Stimulated activated CD4-positive, alpha-beta T cell treated with anti-CD3 and anti-CD28 coated beads, Interleukin-15, amount 100 ng/mL, for 24 hours (primary cell): ENCODE data around the gene KCNE3.
A peak's percentile ranks its signal among the peaks of the same experiment; 100 is the strongest.

Source experiments
- DNase-seq: peaks from one replicate; pipeline ENCODE4 v3.0.0-alpha.2; 2020

KCNE3 gene

GRCh38 chr11:74471037-74471436, 3.7 kb upstream of the KCNE3 start:
- no peak for DNase-seq

- DNase-seq = no peak
These were observed 3.2 kb upstream of the KCNE3 start for GRCh38 chr11:74470526-74470925.

- no peak for DNase-seq
These were observed 1.6 kb upstream of the KCNE3 start for GRCh38 chr11:74468936-74469335.

- no peak for DNase-seq
These were observed 1.2 kb upstream of the KCNE3 start for GRCh38 chr11:74468521-74468920.

- DNase-seq = no peak
These were observed 709 bp upstream of the KCNE3 start for GRCh38 chr11:74468058-74468457.

GRCh38 chr11:74465291-74465708, 2.0 kb downstream of the KCNE3 start:
- DNase-seq = no peak

- no peak for DNase-seq
These were observed 2.6 kb downstream of the KCNE3 start for GRCh38 chr11:74464746-74465145.

GRCh38 chr11:74463216-74463615, 4.1 kb downstream of the KCNE3 start:
- no peak for DNase-seq

GRCh38 chr11:74462631-74463030, 4.7 kb downstream of the KCNE3 start:
- DNase-seq = no peak

- DNase-seq = no peak
These were observed 5.3 kb downstream of the KCNE3 start for GRCh38 chr11:74462009-74462408.

GRCh38 chr11:74460481-74461154, 6.7 kb downstream of the KCNE3 start:
- DNase-seq = no peak

GRCh38 chr11:74460065-74460464, 7.3 kb downstream of the KCNE3 start:
- no peak for DNase-seq

- no peak for DNase-seq
These were observed 7.8 kb downstream of the KCNE3 start for GRCh38 chr11:74459584-74459983.

- no peak for DNase-seq
These were observed 10.0 kb downstream of the KCNE3 start for GRCh38 chr11:74457356-74457755.

- peak; percentile 76 for DNase-seq
These were observed 13.9 kb downstream of the KCNE3 start for GRCh38 chr11:74453373-74453975.

GRCh38 chr11:74452366-74452765, 15.0 kb downstream of the KCNE3 start:
- no peak for DNase-seq

GRCh38 chr11:74450318-74450717, 17.0 kb downstream of the KCNE3 start:
- no peak for DNase-seq

GRCh38 chr11:74449369-74449931, 17.9 kb downstream of the KCNE3 start:
- peak; percentile 25 for DNase-seq

- DNase-seq = no peak
These were observed 19.6 kb downstream of the KCNE3 start for GRCh38 chr11:74447720-74448119.

- no peak for DNase-seq
These were observed 20.8 kb downstream of the KCNE3 start for GRCh38 chr11:74446532-74446938.

GRCh38 chr11:74444173-74444826, 23.0 kb downstream of the KCNE3 start:
- no peak for DNase-seq

GRCh38 chr11:74443071-74443864, 24.1 kb downstream of the KCNE3 start:
- no peak for DNase-seq

- DNase-seq = no peak
These were observed 24.7 kb downstream of the KCNE3 start for GRCh38 chr11:74442636-74443035.
